GM23338 (cell line): ENCODE results near the gene ADGRL3. TPM values are rescaled to one million over a fixed set of nuclear protein-coding genes. Genes with fewer than 3 reads are reported as not detected.

Source experiments
- ATAC-seq: fragments of 200-7000 bp; cut with Tn5 transposase; 3 replicates; pipeline ENCODE4 v1.9.1; 2020
- DNase-seq: peaks from one replicate; pipeline ENCODE4 v3.0.0-alpha.2; 2015; ENCODE audit warnings: low spot score
- H2AFZ ChIP-seq: fragments of 200-600 bp; sonication (generic); 2 replicates; pipeline ENCODE4 v1.8.0; 2016; ENCODE audit warnings: antibody characterized with exemption, mild to moderate bottlenecking, moderate library complexity
- H3F3A ChIP-seq: fragments of 200-600 bp; sonication (generic); replicated peaks from 2 replicates; pipeline ENCODE4 v1.8.0; 2017; ENCODE audit warnings: antibody characterized with exemption, mixed run types, low read depth
- H3K27ac ChIP-seq: fragments of 200-600 bp; sonication (generic); 2 replicates; pipeline ENCODE4 v1.6.1; 2016; ENCODE audit warnings: low read depth
- H3K27me3 ChIP-seq: fragments of 200-600 bp; sonication (generic); 2 replicates; pipeline ENCODE4 v1.8.0; 2016; ENCODE audit warnings: mild to moderate bottlenecking, mixed run types, moderate library complexity; ENCODE audit not compliant: insufficient read depth
- H3K36me3 ChIP-seq: fragments of 200-600 bp; sonication (generic); 2 replicates; pipeline ENCODE4 v1.8.0; 2016; ENCODE audit warnings: mild to moderate bottlenecking; ENCODE audit not compliant: insufficient read depth
- H3K4me1 ChIP-seq: fragments of 200-600 bp; sonication (generic); 2 replicates; pipeline ENCODE4 v1.8.0; 2016; ENCODE audit warnings: mild to moderate bottlenecking, moderate library complexity; ENCODE audit not compliant: insufficient read depth
- H3K4me2 ChIP-seq: fragments of 200-600 bp; sonication (generic); 2 replicates; pipeline ENCODE4 v1.7.1; 2017; ENCODE audit warnings: mixed run types
- H3K4me3 ChIP-seq: fragments of 200-600 bp; sonication (generic); 2 replicates; pipeline ENCODE4 v1.6.1; 2016; ENCODE audit warnings: mixed run types
- H3K79me2 ChIP-seq: fragments of 200-600 bp; sonication (generic); replicated peaks from 2 replicates; pipeline ENCODE4 v1.8.0; 2017; ENCODE audit warnings: mild to moderate bottlenecking; ENCODE audit not compliant: insufficient read depth
- H3K9me2 ChIP-seq: fragments of 200-600 bp; sonication (generic); 2 replicates; pipeline ENCODE4 v1.8.0; 2017; ENCODE audit not compliant: insufficient read depth
- H4K20me1 ChIP-seq: fragments of 200-600 bp; sonication (generic); replicated peaks from 2 replicates; pipeline ENCODE4 v1.8.0; 2017; ENCODE audit warnings: mild to moderate bottlenecking; ENCODE audit not compliant: insufficient read depth
- H3K27ac Mint-ChIP-seq: 2 replicates; pipeline ENCODE4 v1.8.0; 2020; ENCODE audit warnings: inconsistent platforms, mild to moderate bottlenecking, moderate library complexity, mixed read lengths
- H3K27me3 Mint-ChIP-seq: 3 replicates; pipeline ENCODE4 v1.8.0; 2022; ENCODE audit warnings: low read depth, mild to moderate bottlenecking, moderate library complexity, mixed read lengths, inconsistent platforms; ENCODE audit not compliant: insufficient read depth, poor library complexity
- H3K36me3 Mint-ChIP-seq: 3 replicates; pipeline ENCODE4 v1.8.0; 2021; ENCODE audit warnings: low read depth, mild to moderate bottlenecking, inconsistent platforms, moderate library complexity, mixed read lengths
- H3K4me1 Mint-ChIP-seq: 3 replicates; pipeline ENCODE4 v1.8.0; 2020; ENCODE audit warnings: mild to moderate bottlenecking, inconsistent platforms, mixed read lengths
- H3K4me3 Mint-ChIP-seq: 3 replicates; pipeline ENCODE4 v1.8.0; 2021; ENCODE audit warnings: moderate library complexity, mild to moderate bottlenecking, inconsistent platforms, mixed read lengths
- H3K9me3 Mint-ChIP-seq: 3 replicates; pipeline ENCODE4 v1.8.0; 2020; ENCODE audit warnings: moderate library complexity, mild to moderate bottlenecking, inconsistent platforms, mixed read lengths
- CREB1 ChIP-seq: fragments of 250-450 bp; sonication (Bioruptor Pico); IDR thresholded peaks from 2 replicates; pipeline ENCODE4 v1.5.0; 2020; ENCODE audit warnings: low read depth, mild to moderate bottlenecking, moderate library complexity
- ETS1 ChIP-seq: IDR thresholded peaks from 2 replicates; pipeline ENCODE4 v1.6.1; 2016; ENCODE audit warnings: antibody characterized with exemption
- EZH2 ChIP-seq: fragments of 200-600 bp; sonication (generic); IDR thresholded peaks from one replicate; pipeline ENCODE4 v1.8.0; 2017; ENCODE audit warnings: antibody characterized with exemption, mild to moderate bottlenecking, low read depth; ENCODE audit not compliant: unreplicated experiment
- EZH2phosphoT487 ChIP-seq: fragments of 200-600 bp; sonication (generic); IDR thresholded peaks from one replicate; pipeline ENCODE4 v1.8.1; 2018; ENCODE audit warnings: antibody characterized with exemption; ENCODE audit not compliant: unreplicated experiment
- JUNB ChIP-seq: IDR thresholded peaks from one replicate; pipeline ENCODE4 v1.6.1; 2016; ENCODE audit warnings: antibody characterized with exemption; ENCODE audit not compliant: unreplicated experiment
- NANOG ChIP-seq: IDR thresholded peaks from 2 replicates; pipeline ENCODE4 v1.6.1; 2016; ENCODE audit warnings: antibody characterized with exemption, borderline replicate concordance
- POLR2AphosphoS5 ChIP-seq: IDR thresholded peaks from 2 replicates; pipeline ENCODE4 v1.6.1; 2016; ENCODE audit warnings: antibody characterized with exemption, low read depth
- ZNF331 ChIP-seq: fragments of 250-450 bp; sonication (Bioruptor Pico); IDR thresholded peaks from 2 replicates; pipeline ENCODE4 v1.5.0; 2020; ENCODE audit warnings: low read depth, mild to moderate bottlenecking, moderate library complexity
- polyA plus RNA-seq: library from polyadenylated mRNA; unstranded; fragments of >200 nt; fragmentation: Nextera tagmentation; extraction: Ambion mirVana; gene quantifications from 2 replicates; pipeline ENCODE4 v1.2.1, GENCODE V29; 2016
- total RNA-seq: library from RNA; depleted of rRNA; stranded (reverse); fragments of >200 nt; shearing (Covaris generic); gene quantifications from 2 replicates; pipeline ENCODE4 v1.2.3, GENCODE V29; 2014
- TF ChIP-seq, protein P1 (sequence below), 2 experiments: fragments of 200-600 bp in 1 of 2; sonication (generic) in 1 of 2; conservative IDR thresholded peaks; 2 replicates each; pipeline versions ENCODE4 v1.5.1 to v1.6.1; 2016 to 2017; ENCODE audit warnings: antibody characterized with exemption in 2 of 2, low read depth in 2 of 2, mild to moderate bottlenecking in 2 of 2, moderate library complexity in 1 of 2
- TF ChIP-seq, protein P2 (sequence below): IDR thresholded peaks from one replicate; pipeline ENCODE4 v1.6.1; 2018; ENCODE audit warnings: antibody characterized with exemption; ENCODE audit not compliant: unreplicated experiment
- TF ChIP-seq, protein P3 (sequence below): fragments of 250-450 bp; sonication (Bioruptor Pico); IDR thresholded peaks from 2 replicates; pipeline ENCODE4 v1.5.0; 2020; ENCODE audit warnings: mild to moderate bottlenecking, moderate library complexity

ADGRL3 gene
- total and polyA plus RNA-seq, 2 experiments from 2014 or later, result 9.7 to 16.5 TPM

- TF ChIP-seq, protein P1, sequence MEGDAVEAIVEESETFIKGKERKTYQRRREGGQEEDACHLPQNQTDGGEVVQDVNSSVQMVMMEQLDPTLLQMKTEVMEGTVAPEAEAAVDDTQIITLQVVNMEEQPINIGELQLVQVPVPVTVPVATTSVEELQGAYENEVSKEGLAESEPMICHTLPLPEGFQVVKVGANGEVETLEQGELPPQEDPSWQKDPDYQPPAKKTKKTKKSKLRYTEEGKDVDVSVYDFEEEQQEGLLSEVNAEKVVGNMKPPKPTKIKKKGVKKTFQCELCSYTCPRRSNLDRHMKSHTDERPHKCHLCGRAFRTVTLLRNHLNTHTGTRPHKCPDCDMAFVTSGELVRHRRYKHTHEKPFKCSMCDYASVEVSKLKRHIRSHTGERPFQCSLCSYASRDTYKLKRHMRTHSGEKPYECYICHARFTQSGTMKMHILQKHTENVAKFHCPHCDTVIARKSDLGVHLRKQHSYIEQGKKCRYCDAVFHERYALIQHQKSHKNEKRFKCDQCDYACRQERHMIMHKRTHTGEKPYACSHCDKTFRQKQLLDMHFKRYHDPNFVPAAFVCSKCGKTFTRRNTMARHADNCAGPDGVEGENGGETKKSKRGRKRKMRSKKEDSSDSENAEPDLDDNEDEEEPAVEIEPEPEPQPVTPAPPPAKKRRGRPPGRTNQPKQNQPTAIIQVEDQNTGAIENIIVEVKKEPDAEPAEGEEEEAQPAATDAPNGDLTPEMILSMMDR (conservative IDR thresholded peaks at IDR 0.05; ENCODE audit: low read depth in 2 of 2), result no peak
- TF ChIP-seq EZH2, result no peak
Measured at GRCh38 chr4:61950625-61951024, 750.5 kb downstream of the ADGRL3 start (continued).

DNA sequence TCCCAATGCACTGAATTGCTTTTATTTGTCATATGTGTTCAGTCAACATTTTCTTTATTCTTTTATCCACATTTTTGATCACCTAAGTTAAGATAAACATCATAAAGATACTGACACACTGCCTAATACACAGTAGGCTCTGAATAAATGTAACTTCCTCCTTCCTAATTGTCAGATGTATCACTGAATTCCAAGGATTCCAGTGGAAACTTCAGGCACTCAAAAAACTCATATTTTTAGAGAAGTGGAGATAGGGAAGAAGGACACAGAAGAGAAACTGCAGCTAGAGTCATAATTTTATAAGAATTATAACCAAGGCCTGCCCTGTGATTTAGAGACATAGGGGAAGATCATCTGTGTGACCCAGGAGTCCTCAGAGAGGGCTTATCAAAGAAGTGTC is 753.3 kb downstream of the ADGRL3 start:
- no peak overlapping the region for H3K27ac ChIP-seq
- no peak overlapping the region for H3K27ac Mint-ChIP-seq
- H3K9me3 Mint-ChIP-seq, result 0 out of 3 replicates have a peak, but pooled peaks cover 3% of the 10 kb centered on the region
- no peak overlapping the region for H3K4me3 ChIP-seq
- no peak overlapping the region for H3K4me3 Mint-ChIP-seq
- DNase-seq (no peak), ATAC-seq (no peak)
- H3F3A ChIP-seq, result no peaks in the 10 kb centered on the region
- H4K20me1 ChIP-seq, result no peaks in the 10 kb centered on the region
- H3K36me3 ChIP-seq, result no peaks in the 10 kb centered on the region
- peaks cover 4% of the 10 kb centered on the region; the same call in 1 of the 2 replicates for H3K4me1 ChIP-seq
- peaks cover 10% of the 10 kb centered on the region for H3K4me1 Mint-ChIP-seq
- H3K9me2 ChIP-seq, result no peaks in the 10 kb centered on the region
- H3K79me2 ChIP-seq, result no peaks in the 10 kb centered on the region
- H3K4me2 ChIP-seq, result no peak overlapping the region
- H2AFZ ChIP-seq, result no peak overlapping the region
- TF ChIP-seq, protein P2, sequence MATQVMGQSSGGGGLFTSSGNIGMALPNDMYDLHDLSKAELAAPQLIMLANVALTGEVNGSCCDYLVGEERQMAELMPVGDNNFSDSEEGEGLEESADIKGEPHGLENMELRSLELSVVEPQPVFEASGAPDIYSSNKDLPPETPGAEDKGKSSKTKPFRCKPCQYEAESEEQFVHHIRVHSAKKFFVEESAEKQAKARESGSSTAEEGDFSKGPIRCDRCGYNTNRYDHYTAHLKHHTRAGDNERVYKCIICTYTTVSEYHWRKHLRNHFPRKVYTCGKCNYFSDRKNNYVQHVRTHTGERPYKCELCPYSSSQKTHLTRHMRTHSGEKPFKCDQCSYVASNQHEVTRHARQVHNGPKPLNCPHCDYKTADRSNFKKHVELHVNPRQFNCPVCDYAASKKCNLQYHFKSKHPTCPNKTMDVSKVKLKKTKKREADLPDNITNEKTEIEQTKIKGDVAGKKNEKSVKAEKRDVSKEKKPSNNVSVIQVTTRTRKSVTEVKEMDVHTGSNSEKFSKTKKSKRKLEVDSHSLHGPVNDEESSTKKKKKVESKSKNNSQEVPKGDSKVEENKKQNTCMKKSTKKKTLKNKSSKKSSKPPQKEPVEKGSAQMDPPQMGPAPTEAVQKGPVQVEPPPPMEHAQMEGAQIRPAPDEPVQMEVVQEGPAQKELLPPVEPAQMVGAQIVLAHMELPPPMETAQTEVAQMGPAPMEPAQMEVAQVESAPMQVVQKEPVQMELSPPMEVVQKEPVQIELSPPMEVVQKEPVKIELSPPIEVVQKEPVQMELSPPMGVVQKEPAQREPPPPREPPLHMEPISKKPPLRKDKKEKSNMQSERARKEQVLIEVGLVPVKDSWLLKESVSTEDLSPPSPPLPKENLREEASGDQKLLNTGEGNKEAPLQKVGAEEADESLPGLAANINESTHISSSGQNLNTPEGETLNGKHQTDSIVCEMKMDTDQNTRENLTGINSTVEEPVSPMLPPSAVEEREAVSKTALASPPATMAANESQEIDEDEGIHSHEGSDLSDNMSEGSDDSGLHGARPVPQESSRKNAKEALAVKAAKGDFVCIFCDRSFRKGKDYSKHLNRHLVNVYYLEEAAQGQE, result no peak
- TF ChIP-seq ZNF331, result no peak
- TF ChIP-seq POLR2AphosphoS5, result no peak
- TF ChIP-seq CREB1 (CRISPR knock-in tag), result no peak
- TF ChIP-seq ETS1, result no peak
- TF ChIP-seq EZH2, result no peak
- TF ChIP-seq JUNB, result no peak
- no peak for TF ChIP-seq NANOG
- TF ChIP-seq EZH2phosphoT487, result no peak
- TF ChIP-seq, protein P3, sequence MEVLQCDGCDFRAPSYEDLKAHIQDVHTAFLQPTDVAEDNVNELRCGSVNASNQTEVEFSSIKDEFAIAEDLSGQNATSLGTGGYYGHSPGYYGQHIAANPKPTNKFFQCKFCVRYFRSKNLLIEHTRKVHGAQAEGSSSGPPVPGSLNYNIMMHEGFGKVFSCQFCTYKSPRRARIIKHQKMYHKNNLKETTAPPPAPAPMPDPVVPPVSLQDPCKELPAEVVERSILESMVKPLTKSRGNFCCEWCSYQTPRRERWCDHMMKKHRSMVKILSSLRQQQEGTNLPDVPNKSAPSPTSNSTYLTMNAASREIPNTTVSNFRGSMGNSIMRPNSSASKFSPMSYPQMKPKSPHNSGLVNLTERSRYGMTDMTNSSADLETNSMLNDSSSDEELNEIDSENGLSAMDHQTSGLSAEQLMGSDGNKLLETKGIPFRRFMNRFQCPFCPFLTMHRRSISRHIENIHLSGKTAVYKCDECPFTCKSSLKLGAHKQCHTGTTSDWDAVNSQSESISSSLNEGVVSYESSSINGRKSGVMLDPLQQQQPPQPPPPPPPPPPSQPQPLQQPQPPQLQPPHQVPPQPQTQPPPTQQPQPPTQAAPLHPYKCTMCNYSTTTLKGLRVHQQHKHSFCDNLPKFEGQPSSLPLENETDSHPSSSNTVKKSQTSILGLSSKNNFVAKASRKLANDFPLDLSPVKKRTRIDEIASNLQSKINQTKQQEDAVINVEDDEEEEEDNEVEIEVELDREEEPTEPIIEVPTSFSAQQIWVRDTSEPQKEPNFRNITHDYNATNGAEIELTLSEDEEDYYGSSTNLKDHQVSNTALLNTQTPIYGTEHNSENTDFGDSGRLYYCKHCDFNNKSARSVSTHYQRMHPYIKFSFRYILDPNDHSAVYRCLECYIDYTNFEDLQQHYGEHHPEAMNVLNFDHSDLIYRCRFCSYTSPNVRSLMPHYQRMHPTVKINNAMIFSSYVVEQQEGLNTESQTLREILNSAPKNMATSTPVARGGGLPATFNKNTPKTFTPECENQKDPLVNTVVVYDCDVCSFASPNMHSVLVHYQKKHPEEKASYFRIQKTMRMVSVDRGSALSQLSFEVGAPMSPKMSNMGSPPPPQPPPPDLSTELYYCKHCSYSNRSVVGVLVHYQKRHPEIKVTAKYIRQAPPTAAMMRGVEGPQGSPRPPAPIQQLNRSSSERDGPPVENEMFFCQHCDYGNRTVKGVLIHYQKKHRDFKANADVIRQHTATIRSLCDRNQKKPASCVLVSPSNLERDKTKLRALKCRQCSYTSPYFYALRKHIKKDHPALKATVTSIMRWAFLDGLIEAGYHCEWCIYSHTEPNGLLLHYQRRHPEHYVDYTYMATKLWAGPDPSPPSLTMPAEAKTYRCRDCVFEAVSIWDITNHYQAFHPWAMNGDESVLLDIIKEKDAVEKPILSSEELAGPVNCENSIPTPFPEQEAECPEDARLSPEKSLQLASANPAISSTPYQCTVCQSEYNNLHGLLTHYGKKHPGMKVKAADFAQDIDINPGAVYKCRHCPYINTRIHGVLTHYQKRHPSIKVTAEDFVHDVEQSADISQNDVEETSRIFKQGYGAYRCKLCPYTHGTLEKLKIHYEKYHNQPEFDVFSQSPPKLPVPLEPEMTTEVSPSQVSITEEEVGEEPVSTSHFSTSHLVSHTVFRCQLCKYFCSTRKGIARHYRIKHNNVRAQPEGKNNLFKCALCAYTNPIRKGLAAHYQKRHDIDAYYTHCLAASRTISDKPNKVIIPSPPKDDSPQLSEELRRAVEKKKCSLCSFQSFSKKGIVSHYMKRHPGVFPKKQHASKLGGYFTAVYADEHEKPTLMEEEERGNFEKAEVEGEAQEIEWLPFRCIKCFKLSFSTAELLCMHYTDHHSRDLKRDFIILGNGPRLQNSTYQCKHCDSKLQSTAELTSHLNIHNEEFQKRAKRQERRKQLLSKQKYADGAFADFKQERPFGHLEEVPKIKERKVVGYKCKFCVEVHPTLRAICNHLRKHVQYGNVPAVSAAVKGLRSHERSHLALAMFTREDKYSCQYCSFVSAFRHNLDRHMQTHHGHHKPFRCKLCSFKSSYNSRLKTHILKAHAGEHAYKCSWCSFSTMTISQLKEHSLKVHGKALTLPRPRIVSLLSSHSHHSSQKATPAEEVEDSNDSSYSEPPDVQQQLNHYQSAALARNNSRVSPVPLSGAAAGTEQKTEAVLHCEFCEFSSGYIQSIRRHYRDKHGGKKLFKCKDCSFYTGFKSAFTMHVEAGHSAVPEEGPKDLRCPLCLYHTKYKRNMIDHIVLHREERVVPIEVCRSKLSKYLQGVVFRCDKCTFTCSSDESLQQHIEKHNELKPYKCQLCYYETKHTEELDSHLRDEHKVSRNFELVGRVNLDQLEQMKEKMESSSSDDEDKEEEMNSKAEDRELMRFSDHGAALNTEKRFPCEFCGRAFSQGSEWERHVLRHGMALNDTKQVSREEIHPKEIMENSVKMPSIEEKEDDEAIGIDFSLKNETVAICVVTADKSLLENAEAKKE, result no peak
- H3K27me3 Mint-ChIP-seq, result peaks cover 2% of the 10 kb centered on the region
- H3K36me3 Mint-ChIP-seq, result peaks cover 3% of the 10 kb centered on the region; the same call in 1 of the 3 replicates
- H3K27me3 ChIP-seq, result no peaks in the 10 kb centered on the region
